Ammon's horn (tissue), 1 donor: ENCODE results near the gene CSHL1.
"Not testable (repeated sequence)": the region's sequence is repeated elsewhere in the genome, so short reads cannot be mapped to it uniquely, and the experiment has no call there.

Experiments
- DNase-seq: peaks from one replicate; pipeline ENCODE4 v3.0.0-alpha.2; 2016; ENCODE audit warnings: low spot score

Gene CSHL1

DNA sequence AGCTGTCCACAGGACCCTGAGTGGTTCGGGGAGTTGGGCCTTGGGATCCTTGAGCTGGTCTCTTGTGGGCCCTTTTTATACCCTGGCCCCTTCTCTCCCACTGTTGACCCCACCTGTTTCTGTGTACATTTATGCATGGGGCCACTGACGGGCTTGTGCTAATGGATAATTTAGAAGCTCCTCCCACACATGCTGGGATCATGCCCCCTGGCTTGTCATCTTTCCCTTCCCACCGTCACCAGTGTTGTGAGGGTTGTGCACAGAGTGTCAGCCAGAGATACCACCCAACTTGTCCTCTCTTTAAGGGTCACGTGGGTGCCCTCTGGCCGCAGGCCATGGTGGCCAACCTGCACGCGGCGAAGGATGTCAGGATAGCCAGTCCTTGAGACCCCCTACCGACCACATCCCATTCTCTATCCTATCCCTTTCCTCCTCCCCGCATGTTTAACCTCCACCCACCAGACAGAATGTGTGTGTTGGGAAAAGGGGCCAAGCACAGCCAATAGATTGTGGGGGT, 7.8 kb upstream of the CSHL1 start, which contains the start of gene GH1:
GH1 (minus strand) TSS at position 51 of the 517 bp plus-strand sequence. CDS start 63 bp downstream, outside the sequence.
- DNase-seq, result not testable (repeated sequence)

DNA sequence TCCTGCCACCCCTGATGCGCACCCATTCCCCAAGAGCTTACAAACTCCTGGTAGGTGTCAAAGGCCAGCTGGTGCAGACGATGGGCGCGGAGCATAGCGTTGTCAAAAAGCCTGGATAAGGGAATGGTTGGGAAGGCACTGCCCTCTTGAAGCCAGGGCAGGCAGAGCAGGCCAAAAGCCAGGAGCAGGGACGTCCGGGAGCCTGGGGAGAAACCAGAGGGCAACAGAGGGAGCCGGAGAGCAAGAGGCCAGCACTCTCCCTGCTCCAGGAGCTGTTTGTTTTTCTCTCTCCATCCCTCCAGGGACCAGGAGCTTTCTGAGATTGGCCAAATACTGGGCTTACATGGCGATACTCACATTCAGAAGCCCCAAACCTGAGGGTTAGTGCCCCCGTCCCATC, 7.2 kb upstream of the CSHL1 start:
- no peak for DNase-seq

DNA sequence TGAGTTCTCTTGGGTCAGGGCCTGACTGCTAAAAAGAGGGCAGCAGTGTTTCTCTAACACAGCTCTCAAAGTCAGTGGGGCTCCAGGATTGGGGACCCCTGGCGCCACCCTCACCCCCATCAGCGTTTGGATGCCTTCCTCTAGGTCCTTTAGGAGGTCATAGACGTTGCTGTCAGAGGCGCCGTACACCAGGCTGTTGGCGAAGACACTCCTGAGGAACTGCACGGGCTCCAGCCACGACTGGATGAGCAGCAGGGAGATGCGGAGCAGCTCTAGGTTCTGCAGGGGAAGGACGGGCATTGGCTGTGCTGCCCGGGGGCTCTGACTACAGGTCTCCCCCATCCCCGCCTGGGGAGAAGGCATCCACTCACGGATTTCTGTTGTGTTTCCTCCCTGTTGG, 6.6 kb upstream of the CSHL1 start:
- no peak for DNase-seq

DNA sequence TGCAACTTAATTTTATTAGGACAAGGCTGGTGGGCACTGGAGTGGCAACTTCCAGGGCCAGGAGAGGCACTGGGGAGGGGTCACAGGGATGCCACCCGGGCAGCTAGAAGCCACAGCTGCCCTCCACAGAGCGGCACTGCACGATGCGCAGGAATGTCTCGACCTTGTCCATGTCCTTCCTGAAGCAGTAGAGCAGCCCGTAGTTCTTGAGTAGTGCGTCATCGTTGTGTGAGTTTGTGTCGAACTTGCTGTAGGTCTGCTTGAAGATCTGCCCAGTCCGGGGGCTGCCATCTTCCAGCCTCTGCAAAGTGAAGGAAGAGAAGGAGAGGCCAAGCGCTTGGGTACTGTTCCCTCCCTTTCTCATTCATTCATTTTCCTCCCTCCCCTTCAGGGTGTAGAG, 6.1 kb upstream of the CSHL1 start:
- not testable (repeated sequence) for DNase-seq

DNA sequence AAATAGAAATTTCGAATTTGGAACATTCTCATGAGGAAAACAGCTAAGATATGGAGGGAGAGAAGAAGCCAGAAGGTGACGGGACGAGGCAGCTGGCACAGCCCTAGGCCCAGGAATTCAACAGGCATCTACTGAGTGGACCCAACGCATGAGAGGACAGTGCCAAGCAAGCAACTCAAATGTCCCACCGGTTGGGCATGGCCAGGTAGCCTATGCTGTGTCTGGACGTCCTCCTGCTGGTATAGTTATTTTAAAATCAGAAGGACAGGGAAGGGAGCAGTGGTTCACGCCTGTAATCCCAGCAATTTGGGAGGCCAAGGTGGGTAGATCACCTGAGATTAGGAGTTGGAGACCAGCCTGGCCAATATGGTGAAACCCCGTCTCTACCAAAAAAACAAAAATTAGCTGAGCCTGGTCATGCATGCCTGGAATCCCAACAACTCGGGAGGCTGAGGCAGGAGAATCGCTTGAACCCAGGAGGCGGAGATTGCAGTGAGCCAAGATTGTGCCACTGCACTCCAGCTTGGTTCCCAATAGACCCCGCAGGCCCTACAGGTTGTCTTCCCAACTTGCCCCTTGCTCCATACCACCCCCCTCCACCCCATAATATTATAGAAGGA, 5.6 kb upstream of the CSHL1 start:
- DNase-seq, result no peak

DNA sequence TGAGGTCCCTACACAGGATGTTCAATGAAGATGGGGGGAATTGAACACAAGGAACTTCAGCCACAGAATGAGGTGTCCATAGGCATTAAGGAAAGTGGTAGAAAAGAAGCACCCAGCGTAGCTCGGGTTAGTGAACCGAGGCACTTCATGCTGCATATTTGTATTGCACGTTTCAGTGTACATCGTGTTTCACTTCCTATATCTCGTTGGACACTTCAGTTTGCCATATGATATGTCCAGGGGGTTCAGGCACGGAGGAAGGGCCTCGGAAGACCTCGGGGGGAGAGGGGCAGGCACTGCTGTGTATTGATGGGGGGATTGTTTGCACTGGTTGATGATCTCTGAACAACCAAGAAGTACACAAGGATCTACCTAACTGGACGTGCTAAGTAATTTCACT, 4.7 kb upstream of the CSHL1 start:
- not testable (repeated sequence) for DNase-seq

DNA sequence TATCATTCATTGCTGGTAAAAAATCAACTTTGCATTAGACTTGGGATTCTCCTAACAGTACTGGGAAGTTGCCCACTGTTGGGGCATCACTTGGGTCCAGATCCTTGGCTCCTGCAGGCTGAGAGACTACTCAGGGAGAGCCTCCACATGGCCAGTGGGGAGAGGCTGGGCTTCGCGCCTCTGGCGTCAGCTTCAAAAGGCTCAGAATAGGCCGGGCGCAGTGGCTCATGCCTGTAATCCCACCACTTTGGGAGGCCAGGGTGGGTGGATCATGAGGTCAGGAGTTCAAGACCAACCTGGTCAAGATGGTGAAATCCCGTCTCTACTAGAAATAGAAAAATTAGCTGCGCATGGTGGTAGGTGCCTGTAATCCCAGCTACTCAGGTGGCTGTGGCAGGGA, 3.4 kb upstream of the CSHL1 start:
- DNase-seq, result no peak

DNA sequence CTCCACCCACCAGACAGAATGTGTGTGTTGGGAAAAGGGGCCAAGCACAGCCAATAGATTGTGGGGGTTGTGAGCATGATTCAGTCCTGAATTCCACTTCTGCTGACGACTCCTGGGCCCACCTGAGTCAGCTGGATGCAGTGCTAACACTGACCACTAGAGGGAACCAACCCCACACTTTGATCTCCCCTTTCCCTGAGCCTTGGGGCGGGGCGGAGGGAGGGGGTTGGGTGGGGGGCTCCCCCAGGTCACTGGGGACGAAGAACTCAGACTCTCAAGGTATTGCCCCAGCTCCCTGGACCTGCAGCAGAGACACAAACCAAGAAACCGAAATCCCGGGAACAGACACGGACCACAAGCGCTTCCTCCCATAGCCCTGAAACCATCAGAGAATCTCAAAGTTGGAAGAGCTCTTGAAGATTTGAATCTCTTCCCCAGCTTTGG, 621 bp upstream of the CSHL1 start:
- DNase-seq, result no peak

DNA sequence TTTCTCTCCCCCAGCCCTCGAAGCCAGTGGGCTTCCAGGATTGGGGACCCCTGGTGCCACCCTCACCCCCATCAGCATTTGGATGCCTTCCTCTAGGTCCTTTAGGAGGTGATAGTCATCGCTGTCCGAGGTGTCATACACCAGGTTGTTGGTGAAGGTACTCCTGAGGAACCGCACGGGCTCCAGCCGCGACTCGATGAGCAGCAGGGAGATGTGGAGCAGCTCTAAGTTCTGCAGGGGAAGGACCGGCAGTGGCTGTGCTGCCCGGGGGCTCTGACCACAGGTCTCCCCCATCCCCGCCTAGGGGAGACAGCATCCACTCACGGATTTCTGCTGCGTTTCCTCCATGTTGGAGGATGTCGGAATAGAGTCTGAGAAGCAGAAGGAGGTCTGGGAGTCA, 962 bp downstream of the CSHL1 start:
- no peak for DNase-seq

DNA sequence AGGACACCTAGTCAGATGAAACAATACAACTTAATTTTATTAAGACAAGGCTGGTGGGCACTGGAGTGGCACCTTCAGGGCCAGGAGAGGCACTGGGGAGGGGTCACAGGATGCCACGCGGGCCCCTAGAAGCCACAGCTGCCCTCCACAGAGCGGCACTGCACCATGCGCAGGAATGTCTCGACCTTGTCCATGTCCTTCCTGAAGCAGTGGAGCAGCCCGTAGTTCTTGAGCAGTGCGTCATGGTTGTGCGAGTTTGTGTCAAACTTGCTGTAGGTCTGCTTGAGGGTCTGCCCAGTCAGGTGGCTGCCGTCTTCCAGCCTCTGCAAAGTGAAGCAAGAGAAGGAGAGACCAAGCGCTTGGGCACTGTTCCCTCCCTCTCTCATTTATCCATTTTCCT, 1.5 kb downstream of the CSHL1 start:
- not testable (repeated sequence) for DNase-seq

DNA sequence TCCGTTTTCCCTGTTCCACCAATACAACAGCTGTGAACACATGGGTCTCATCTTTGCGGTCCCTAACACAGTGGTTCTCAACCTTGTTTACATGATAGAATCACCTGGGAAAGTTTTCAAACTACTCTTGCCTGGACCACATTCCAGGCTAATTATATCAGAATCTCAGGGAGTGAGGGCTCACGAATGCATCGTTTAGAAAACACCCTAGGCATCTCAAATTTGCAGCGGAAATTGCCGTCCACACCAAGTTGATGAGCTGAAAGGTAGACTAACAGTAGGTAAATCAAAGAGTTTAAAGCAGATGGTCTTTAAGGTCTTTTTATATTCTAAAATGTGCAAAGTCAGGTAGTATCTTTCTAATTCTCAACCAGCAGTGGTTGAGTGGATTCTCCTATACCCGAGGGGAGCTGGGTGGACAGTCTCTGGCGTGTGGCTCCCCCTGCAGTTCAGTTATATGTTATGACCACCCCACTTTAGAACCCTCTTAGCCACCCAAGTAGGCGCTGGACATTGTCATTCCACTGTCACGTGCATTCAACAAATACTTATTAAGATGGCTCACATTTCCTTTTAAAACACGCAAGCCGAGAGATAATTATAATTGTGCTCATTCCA, 3.8 kb downstream of the CSHL1 start:
- not testable (repeated sequence) for DNase-seq

DNA sequence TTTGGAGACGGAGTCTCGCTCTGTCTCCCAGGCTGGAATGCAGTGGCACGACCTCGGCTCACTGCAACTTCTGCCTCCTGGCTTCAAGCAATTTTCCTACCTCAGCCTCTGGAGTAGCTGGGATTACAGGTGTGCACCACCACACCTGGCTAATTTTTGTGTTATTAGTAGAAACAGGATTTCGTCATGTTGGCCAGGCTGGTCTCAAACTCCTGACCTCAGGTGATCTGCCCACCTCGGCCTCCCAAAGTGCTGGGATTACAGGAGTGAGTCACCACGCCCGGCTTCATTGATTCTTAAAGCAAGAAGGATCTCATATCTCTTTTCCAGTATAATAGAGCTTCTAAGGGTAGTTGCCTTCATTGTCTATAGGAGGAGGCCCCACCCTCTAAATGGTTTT, 6.3 kb downstream of the CSHL1 start:
- not testable (repeated sequence) for DNase-seq

DNA sequence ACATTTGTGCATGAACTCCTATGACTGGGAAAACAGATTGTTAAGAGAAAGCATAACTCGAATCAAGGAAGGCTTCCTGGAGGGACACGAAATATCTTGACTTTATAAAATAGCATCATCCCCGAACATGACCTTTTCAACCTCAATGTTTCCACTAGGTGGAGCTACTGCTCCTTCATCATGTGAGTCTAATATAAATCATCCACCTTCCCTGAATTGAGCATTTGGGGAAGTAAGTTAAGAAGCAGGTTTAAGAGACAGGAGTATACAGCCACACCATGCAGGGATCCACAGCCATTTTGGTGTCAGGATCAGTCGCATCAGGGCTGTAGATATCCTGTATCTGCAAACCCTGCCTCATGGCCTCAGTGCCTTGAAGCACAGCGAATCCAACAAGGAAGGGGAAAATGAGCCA, 7.3 kb downstream of the CSHL1 start:
- not testable (repeated sequence) for DNase-seq

DNA sequence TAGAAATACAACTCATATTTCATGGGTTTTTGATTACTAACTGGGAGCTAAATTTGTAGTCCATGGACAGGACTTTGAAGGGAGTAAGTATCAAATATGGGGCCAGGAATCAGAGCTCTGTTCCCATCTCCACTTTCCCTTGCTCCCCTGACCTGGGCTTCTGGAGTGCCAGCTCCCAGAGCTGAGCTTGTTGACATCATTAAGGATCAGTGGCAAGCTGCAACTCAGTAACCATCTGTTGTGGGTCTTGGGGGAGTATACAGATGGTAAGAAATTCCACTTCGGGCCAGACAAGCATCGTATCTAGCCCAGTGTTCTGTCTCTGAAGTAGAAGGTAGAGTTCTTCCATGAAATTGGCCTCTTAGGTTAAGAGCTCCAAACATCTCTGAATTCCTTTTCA, 9.1 kb downstream of the CSHL1 start:
- DNase-seq, result not testable (repeated sequence)

DNA sequence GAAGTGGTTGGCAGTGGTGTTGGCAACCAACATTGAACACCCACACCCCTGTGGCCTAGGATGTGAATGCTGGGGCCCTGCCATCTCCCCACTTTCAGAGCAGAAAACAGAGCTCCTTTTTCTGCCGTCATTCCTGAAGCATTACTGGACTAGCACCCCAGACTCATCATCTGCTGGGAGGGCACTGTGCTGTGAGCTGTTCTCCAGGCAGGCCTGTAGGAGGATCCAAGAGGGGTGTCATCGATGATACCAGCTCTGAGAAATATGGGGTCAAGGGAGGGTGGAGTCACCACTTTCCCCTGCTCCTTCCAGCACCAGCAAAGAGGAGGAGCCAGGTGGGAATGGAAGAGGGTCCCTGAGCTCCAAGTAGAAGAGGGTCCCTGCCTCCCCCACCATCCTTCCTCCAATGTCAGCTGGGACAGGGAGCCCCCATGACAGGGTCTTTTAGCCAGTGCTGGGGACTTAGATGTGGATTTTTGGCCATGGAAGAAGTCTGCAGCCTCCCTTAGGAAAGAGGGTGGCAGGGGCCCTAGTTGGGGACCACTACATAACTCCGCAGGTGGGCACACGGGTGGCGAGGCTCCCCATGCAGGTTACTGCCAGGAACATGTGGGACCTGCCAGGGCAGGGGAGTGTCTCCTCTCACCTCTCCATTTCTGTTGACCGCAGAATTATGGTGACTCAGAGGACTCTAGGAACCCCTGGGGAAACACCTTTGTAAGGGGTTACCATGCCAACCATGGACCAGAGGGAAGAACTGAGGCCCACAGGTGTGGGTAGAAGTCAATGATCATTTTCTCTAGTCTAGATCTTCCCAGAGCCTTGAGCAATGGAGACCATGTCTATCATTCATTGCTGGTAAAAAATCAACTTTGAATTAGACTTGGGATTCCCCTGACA, 11.9 kb downstream of the CSHL1 start:
- not testable (repeated sequence) for DNase-seq

DNA sequence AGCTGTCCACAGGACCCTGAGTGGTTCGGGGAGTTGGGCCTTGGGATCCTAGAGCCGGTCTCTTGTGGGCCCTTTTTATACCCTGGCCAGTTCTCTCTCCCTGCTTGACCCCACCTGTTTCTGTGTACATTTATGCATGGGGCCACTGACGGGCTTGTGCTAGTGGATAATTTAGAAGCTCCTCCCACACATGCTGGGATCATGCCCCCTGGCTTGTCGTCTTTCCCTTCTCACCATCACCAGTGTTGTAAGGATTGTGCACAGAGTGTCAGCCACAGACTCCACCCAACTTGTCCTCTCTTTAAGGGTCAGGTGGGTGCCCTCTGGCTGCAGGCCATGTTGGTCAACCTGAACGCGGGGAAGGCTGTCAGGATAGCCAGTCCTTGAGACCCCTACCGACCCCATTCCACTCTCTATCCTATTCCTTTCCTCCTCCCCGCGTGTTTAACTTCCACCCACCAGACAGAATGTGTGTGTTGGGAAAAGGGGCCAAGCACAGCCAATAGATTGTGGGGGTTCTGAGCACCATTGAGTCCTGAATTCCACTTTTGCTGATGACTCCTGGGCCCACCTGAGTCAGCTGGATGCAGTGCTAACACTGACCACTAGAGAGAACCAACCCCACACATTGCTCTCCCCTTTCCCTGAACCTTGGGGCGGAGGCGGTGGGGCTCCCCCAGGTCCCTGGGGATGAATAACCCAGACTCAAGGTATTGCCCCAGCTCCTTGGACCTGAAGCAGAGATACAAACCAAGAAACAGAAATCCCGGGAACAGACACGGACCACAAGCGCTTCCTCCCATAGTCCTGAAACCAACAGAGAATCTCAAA, 14.3 kb downstream of the CSHL1 start, which contains the start of gene CSH1:
CSH1 (minus strand) TSS at position 51 of the 831 bp plus-strand sequence. CDS start 63 bp downstream, outside the sequence.
- not testable (repeated sequence) for DNase-seq

DNA sequence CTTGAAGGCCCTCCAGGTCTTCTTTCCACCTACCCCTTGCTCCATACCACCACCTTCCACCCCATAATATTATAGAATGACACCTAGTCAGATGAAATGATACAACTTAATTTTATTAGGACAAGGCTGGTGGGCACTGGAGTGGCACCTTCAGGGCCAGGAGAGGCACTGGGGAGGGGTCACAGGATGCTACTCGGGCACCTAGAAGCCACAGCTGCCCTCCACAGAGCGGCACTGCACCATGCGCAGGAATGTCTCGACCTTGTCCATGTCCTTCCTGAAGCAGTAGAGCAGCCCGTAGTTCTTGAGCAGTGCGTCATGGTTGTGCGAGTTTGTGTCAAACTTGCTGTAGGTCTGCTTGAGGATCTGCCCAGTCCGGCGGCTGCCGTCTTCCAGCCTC, 16.2 kb downstream of the CSHL1 start:
- not testable (repeated sequence) for DNase-seq

DNA sequence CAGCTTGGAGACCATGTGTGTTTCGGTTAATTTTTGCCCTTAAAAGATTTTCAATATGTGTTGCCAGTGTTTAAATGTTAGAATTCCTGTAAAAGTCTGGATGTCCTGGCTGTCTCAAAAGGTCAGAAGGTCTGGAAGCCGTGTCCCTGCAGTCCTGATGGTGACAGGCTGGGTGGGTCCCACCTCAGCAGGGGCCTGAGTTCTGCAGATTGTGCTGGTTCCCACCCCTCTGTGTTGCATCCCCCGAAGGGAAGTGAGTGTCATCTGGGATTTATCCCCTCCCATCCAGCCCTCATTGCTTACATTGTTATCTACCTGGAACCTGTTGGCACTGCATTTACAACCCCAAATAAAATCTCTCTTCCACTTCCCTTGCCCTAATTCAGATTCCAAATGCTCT, 17.0 kb downstream of the CSHL1 start:
- not testable (repeated sequence) for DNase-seq

DNA sequence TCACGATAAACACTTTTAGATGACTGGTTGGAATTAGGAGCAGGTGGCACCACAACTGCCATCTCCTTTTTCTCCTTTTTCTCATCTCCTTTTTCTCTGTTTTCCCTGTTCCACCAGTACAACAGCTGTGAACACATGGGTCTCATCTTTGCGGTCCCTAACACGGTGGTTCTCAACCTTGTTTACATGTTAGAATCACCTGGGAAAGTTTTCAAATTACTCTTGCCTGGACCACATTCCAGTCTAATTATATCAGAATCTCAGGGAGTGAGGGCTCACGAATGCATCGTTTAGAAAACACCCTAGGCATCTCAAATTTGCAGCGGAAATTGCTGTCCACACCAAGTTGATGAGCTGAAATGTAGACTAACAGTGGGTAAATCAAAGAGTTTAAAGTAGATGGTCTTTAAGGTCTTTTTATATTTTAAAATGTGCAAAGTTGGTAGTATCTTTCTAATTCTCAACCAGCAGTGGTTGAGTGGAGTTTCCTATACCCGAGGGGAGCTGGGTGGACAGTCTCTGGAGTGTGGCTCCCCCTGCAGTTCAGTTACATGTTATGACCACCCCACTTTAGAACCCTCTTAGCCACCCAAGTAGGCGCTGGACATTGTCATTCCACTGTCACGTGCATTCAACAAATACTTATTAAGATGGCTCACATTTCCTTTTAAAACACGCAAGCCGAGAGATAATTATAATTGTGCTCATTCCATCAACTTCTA, 18.6 kb downstream of the CSHL1 start:
- not testable (repeated sequence) for DNase-seq

DNA sequence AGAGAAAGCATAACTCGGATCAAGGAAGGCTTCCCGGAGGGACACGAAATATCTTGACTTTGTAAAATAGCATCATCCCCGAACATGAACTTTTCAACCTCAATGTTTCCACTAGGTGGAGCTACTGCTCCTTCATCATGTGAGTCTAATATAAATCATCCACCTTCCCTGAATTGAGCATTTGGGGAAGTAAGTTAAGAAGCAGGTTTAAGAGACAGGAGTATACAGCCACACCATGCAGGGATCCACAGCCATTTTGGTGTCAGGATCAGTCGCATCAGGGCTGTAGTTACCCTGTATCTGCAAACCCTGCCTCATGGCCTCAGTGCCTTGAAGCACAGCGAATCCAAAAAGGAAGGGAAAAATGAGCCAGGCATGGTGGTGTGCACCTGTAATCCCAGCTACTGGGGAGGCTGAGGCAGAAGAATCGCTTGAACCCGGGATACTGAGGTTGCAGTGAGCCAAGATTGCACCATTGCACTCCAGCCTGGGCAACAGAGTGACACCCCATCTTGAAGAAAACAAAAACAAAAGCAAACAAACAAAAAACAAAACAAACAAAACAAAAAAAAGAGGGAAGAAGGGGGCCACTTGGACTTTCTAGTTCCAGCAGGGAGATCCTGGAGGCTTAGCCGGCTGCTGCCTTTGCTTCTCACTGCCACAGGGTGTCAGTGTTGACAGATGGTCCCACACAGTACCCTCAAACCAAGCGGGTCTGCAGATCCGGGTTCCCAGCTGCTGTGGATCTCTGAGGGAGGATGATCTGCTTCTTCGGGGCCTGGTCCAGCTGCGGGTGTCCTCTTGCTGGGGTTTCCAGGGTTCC, 21.8 kb downstream of the CSHL1 start:
- DNase-seq, result peak; percentile 57
